HG03064 (cell line): ENCODE results near the gene PRSS8.
"Not testable (repeated sequence)": the region's sequence is repeated elsewhere in the genome, so short reads cannot be mapped to it uniquely, and the experiment has no call there.

Experiments
- ATAC-seq: cut with Tn5 transposase; IDR thresholded peaks from one replicate; pipeline ENCODE4 v1.9.1; 2021; ENCODE audit warnings: low read depth; ENCODE audit not compliant: unreplicated experiment

Gene PRSS8

GRCh38 chr16:31135535-31136286, at the start of gene PRSS8:
PRSS8 (minus strand) TSS chr16:31135727; CDS start chr16:31135498, 229 bp downstream.
- no peak for ATAC-seq

GRCh38 chr16:31184888-31185287, 49.4 kb upstream of the PRSS8 start:
- ATAC-seq = no peak

GRCh38 chr16:31183432-31184428, 48.2 kb upstream of the PRSS8 start:
- ATAC-seq = no peak

- no peak for ATAC-seq
Measured at GRCh38 chr16:31182391-31182790, 46.9 kb upstream of the PRSS8 start.

GRCh38 chr16:31181102-31181830, 45.7 kb upstream of the PRSS8 start:
- no peak for ATAC-seq

GRCh38 chr16:31179747-31180459, 44.4 kb upstream of the PRSS8 start, which contains the start of gene FUS:
FUS (plus strand) TSS chr16:31180139; CDS start chr16:31180215, 76 bp downstream.
- peak; percentile 45 for ATAC-seq

GRCh38 chr16:31179219-31179746, 43.8 kb upstream of the PRSS8 start:
- ATAC-seq = peak; percentile 3

GRCh38 chr16:31177136-31177535, 41.6 kb upstream of the PRSS8 start:
- no peak for ATAC-seq

- not testable (repeated sequence) for ATAC-seq
Measured at GRCh38 chr16:31170048-31170447, 34.5 kb upstream of the PRSS8 start.

GRCh38 chr16:31168848-31169247, 33.3 kb upstream of the PRSS8 start:
- ATAC-seq = no peak

- ATAC-seq = no peak
Measured at GRCh38 chr16:31167315-31167714, 31.8 kb upstream of the PRSS8 start.

GRCh38 chr16:31157136-31157535, 21.6 kb upstream of the PRSS8 start:
- no peak for ATAC-seq

GRCh38 chr16:31150976-31151375, 15.4 kb upstream of the PRSS8 start:
- ATAC-seq = not testable (repeated sequence)

- ATAC-seq = no peak
Measured at GRCh38 chr16:31149894-31150890, 14.7 kb upstream of the PRSS8 start, which contains the start of gene PRSS36. PRSS36 (minus strand) TSS chr16:31150066; CDS start chr16:31150035, 31 bp downstream.

- ATAC-seq = no peak
Measured at GRCh38 chr16:31149332-31149731, 13.8 kb upstream of the PRSS8 start.

GRCh38 chr16:31148896-31149295, 13.4 kb upstream of the PRSS8 start:
- ATAC-seq = no peak

- ATAC-seq = no peak
Measured at GRCh38 chr16:31148281-31148728, 12.8 kb upstream of the PRSS8 start.

- no peak for ATAC-seq
Measured at GRCh38 chr16:31147574-31147973, 12.0 kb upstream of the PRSS8 start.
